NT2/D1 (cell line): ENCODE measurements around the gene TARS2.

Experiments used
- SUZ12 ChIP-seq: IDR thresholded peaks from 2 replicates; pipeline ENCODE4 v1.6.1; 2011; ENCODE audit not compliant: insufficient read length, insufficient read depth; ENCODE audit errors: extremely low read depth
- YY1 ChIP-seq: IDR thresholded peaks from 2 replicates; pipeline ENCODE4 v1.6.1; 2011; ENCODE audit not compliant: insufficient read length, insufficient read depth
- ZNF274 ChIP-seq: IDR thresholded peaks from 2 replicates; pipeline ENCODE4 v1.6.1; 2011; ENCODE audit warnings: mild to moderate bottlenecking, low read depth, low read length

- TF ChIP-seq SUZ12: no peak
- TF ChIP-seq ZNF274: no peak
- TF ChIP-seq YY1: no peak
These were observed 64.5 kb downstream of the TARS2 start for GRCh38 chr1:150551784-150552127.
